ENCODE measurements around the gene SLC10A7.

SLC10A7 gene

GRCh38 chr4:146294776-146295175 is 227.0 kb downstream of the SLC10A7 start:
- DNase-seq: no peak

GRCh38 chr4:146292508-146292907 is 229.2 kb downstream of the SLC10A7 start:
- DNase-seq: no peak

GRCh38 chr4:146291313-146291712 is 230.4 kb downstream of the SLC10A7 start:
- no peak for DNase-seq

- no peak for DNase-seq
Measured at GRCh38 chr4:146288193-146288592, 233.5 kb downstream of the SLC10A7 start.

- no peak for DNase-seq
Measured at GRCh38 chr4:146285037-146285436, 236.7 kb downstream of the SLC10A7 start.

- DNase-seq: no peak
Measured at GRCh38 chr4:146283758-146284651, 237.7 kb downstream of the SLC10A7 start.

- no peak for DNase-seq
Measured at GRCh38 chr4:146282657-146283056, 239.1 kb downstream of the SLC10A7 start.

- DNase-seq: no peak
Measured at GRCh38 chr4:146278986-146279385, 242.8 kb downstream of the SLC10A7 start.

GRCh38 chr4:146275370-146275769 is 246.4 kb downstream of the SLC10A7 start:
- DNase-seq: no peak

GRCh38 chr4:146274774-146275173 is 247.0 kb downstream of the SLC10A7 start:
- DNase-seq: no peak

GRCh38 chr4:146273204-146273901 is 248.4 kb downstream of the SLC10A7 start:
- no peak for DNase-seq

GRCh38 chr4:146271466-146271865 is 250.3 kb downstream of the SLC10A7 start:
- DNase-seq: no peak

- DNase-seq: no peak
Measured at GRCh38 chr4:146269228-146269653, 252.5 kb downstream of the SLC10A7 start.

GRCh38 chr4:146267826-146268225 is 253.9 kb downstream of the SLC10A7 start:
- no peak for DNase-seq

GRCh38 chr4:146265950-146266490 is 255.7 kb downstream of the SLC10A7 start:
- no peak for DNase-seq

GRCh38 chr4:146263793-146264192 is 257.9 kb downstream of the SLC10A7 start:
- DNase-seq: no peak

GRCh38 chr4:146261041-146261440 is 260.7 kb downstream of the SLC10A7 start:
- DNase-seq: no peak

GRCh38 chr4:146260521-146260920 is 261.2 kb downstream of the SLC10A7 start:
- no peak for DNase-seq

- no peak for DNase-seq
Measured at GRCh38 chr4:146257511-146257910, 264.2 kb downstream of the SLC10A7 start.

GRCh38 chr4:146256328-146256727 is 265.4 kb downstream of the SLC10A7 start:
- no peak for DNase-seq

- DNase-seq: no peak
Measured at GRCh38 chr4:146255874-146256273, 265.9 kb downstream of the SLC10A7 start.

GRCh38 chr4:146255463-146255862 is 266.3 kb downstream of the SLC10A7 start:
- no peak for DNase-seq

GRCh38 chr4:146252969-146253611 is 268.6 kb downstream of the SLC10A7 start:
- no peak for DNase-seq
